ENCODE data around the gene PER3. TPM values are rescaled to one million over a fixed set of nuclear protein-coding genes. Genes with fewer than 3 reads are reported as not detected.

The PER3 gene
- total RNA-seq, 2 experiments from 2014 or later, result 2.1 to 2.4 TPM

- intact Hi-C loops (cut with micrococcal nuclease), result no loop called here
Measured at GRCh38 chr1:7768583-7768982, 15.5 kb upstream of the PER3 start.

GRCh38 chr1:7769673-7770412 lies 14.2 kb upstream of the PER3 start:
- POLR2A ChIA-PET, result interaction anchor here (1.5 to 1.7 kb wide), 2 partner anchors 12 to 17 kb away, joined by 4 read pairs; no protein-coding TSS in a partner anchor
- Mint-ChIP-seq H3K9me3 (no peaks in the 10 kb centered on the region), H3K4me1 (ENCODE audit: low read depth) (peaks cover 24% of the 10 kb centered on the region), H3K36me3 (ENCODE audit: low read depth) (peaks cover 16% of the 10 kb centered on the region), H3K27me3 (peaks cover 10% of the 10 kb centered on the region), H3K4me3 (no peak overlapping the region), H3K27ac (no peak overlapping the region)
- no peak for ATAC-seq
- intact Hi-C loops (cut with micrococcal nuclease), result no loop called here
- no peak for DNase-seq
- CTCF ChIA-PET, result interaction anchor here (2.4 to 3.0 kb wide), 2 partner anchors 17 to 102 kb away, joined by 13 to 24 read pairs; no protein-coding TSS in a partner anchor
- TF ChIP-seq CTCF (IDR thresholded peaks at IDR 0.05), result no peak

More at GRCh38 chr1:7768583-7768982, 15.5 kb upstream of the PER3 start:
- CTCF ChIA-PET, result interaction anchor here (0.9 to 3.0 kb wide), 6 partner anchors 16 to 135 kb away, joined by 3 to 24 read pairs (median 6); no protein-coding TSS in a partner anchor
- no peak for TF ChIP-seq CTCF (IDR thresholded peaks at IDR 0.05)
- DNase-seq, result no peak
- H3K4me1 Mint-ChIP-seq (ENCODE audit: low read depth), result peaks cover 20% of the 10 kb centered on the region
- H3K27ac Mint-ChIP-seq, result no peak overlapping the region
- peaks cover 10% of the 10 kb centered on the region for H3K36me3 Mint-ChIP-seq (ENCODE audit: low read depth)
- peaks cover 10% of the 10 kb centered on the region for H3K27me3 Mint-ChIP-seq
- ATAC-seq, result no peak
- POLR2A ChIA-PET, result interaction anchor here (1.5 kb wide), 1 partner anchor 16 kb away, joined by 4 read pairs; no protein-coding TSS in a partner anchor
- no peaks in the 10 kb centered on the region for H3K9me3 Mint-ChIP-seq
- no peak overlapping the region for H3K4me3 Mint-ChIP-seq

GRCh38 chr1:7770669-7770996 lies 13.5 kb upstream of the PER3 start:
- CTCF ChIA-PET, result interaction anchor here (1.8 kb wide), 1 partner anchor 102 kb away, joined by 9 read pairs; no protein-coding TSS in a partner anchor
- POLR2A ChIA-PET, result interaction anchor here (1.7 kb wide), 1 partner anchor 11 kb away, joined by 4 read pairs; no protein-coding TSS in a partner anchor
- peak overlapping the region; percentile 70 for H3K27ac Mint-ChIP-seq
- H3K36me3 Mint-ChIP-seq (ENCODE audit: low read depth), result peaks cover 16% of the 10 kb centered on the region
- DNase-seq, result no peak
- H3K27me3 Mint-ChIP-seq, result peaks cover 9% of the 10 kb centered on the region
- H3K9me3 Mint-ChIP-seq, result no peaks in the 10 kb centered on the region
- H3K4me3 Mint-ChIP-seq, result peak overlapping the region; percentile 80
- peaks cover 28% of the 10 kb centered on the region for H3K4me1 Mint-ChIP-seq (ENCODE audit: low read depth)
- ATAC-seq, result peak; percentile 27
- intact Hi-C loops (cut with micrococcal nuclease), result no loop called here
- TF ChIP-seq CTCF (IDR thresholded peaks at IDR 0.05), result no peak

- POLR2A ChIA-PET, result interaction anchor here (1.6 kb wide), 1 partner anchor 11 kb away, joined by 7 read pairs; no protein-coding TSS in a partner anchor
- Mint-ChIP-seq H3K4me1 (ENCODE audit: low read depth) (peaks cover 32% of the 10 kb centered on the region), H3K36me3 (ENCODE audit: low read depth) (peaks cover 16% of the 10 kb centered on the region), H3K27me3 (peaks cover 8% of the 10 kb centered on the region), H3K9me3 (no peaks in the 10 kb centered on the region), H3K27ac (peak within 1 kb of the TSS; percentile 70), H3K4me3 (peak within 1 kb of the TSS; percentile 80)
- no peak for TF ChIP-seq CTCF (IDR thresholded peaks at IDR 0.05)
- intact Hi-C loops (cut with micrococcal nuclease), result no loop called here
- CTCF ChIA-PET, result interaction anchor here (0.7 to 1.8 kb wide), 2 partner anchors 102 to 104 kb away, joined by 3 to 9 read pairs; no protein-coding TSS in a partner anchor
- ATAC-seq (peak; percentile 94), DNase-seq (peak; percentile 87)
Measured at GRCh38 chr1:7770997-7771822, 12.9 kb upstream of the PER3 start, which contains the start of gene VAMP3. TSS of gene VAMP3 (plus strand) at chr1:7771296. CDS start at chr1:7771384, 88 bp downstream.
